Measurements from ENCODE around the gene KEAP1. TPM values are rescaled to one million over a fixed set of nuclear protein-coding genes. Genes with fewer than 3 reads are reported as not detected.

KEAP1 gene
- total and polyA plus RNA-seq, 9 of the 15 experiments (the other 6 are each of a cell fraction or from before 2014, with no cell fraction given), result 2.1 to 95.6 (median 64.3) TPM

DNA sequence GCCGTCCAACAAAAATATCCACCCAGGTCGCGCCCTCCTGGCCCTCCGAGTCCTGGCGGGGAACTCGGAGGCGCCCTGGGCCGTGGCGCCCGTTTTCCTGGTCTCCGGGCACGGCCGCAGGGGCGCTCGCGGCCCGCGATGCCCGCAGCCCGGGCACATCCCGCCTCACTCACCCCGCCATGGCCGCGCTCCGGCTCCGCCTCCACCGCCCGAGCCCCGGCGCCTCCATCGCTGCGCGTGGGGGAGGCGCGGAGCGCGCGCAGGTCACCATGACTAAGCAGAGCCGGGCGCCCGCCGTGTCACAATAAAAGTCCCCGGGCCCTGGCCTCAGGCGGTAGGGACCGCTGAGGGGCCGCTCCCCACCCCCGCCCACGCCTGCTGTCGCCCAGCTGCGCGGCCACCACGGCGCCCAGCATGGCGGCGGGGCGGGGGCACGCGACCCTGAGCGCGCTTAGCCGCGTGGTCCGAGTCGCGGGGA, 593 bp downstream of the KEAP1 start (continued):
- TF ChIP-seq, protein P1, sequence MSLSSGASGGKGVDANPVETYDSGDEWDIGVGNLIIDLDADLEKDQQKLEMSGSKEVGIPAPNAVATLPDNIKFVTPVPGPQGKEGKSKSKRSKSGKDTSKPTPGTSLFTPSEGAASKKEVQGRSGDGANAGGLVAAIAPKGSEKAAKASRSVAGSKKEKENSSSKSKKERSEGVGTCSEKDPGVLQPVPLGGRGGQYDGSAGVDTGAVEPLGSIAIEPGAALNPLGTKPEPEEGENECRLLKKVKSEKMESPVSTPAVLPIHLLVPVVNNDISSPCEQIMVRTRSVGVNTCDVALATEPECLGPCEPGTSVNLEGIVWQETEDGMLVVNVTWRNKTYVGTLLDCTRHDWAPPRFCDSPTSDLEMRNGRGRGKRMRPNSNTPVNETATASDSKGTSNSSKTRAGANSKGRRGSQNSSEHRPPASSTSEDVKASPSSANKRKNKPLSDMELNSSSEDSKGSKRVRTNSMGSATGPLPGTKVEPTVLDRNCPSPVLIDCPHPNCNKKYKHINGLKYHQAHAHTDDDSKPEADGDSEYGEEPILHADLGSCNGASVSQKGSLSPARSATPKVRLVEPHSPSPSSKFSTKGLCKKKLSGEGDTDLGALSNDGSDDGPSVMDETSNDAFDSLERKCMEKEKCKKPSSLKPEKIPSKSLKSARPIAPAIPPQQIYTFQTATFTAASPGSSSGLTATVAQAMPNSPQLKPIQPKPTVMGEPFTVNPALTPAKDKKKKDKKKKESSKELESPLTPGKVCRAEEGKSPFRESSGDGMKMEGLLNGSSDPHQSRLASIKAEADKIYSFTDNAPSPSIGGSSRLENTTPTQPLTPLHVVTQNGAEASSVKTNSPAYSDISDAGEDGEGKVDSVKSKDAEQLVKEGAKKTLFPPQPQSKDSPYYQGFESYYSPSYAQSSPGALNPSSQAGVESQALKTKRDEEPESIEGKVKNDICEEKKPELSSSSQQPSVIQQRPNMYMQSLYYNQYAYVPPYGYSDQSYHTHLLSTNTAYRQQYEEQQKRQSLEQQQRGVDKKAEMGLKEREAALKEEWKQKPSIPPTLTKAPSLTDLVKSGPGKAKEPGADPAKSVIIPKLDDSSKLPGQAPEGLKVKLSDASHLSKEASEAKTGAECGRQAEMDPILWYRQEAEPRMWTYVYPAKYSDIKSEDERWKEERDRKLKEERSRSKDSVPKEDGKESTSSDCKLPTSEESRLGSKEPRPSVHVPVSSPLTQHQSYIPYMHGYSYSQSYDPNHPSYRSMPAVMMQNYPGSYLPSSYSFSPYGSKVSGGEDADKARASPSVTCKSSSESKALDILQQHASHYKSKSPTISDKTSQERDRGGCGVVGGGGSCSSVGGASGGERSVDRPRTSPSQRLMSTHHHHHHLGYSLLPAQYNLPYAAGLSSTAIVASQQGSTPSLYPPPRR (CRISPR knock-in tag; IDR thresholded peaks at IDR 0.05; ENCODE audit: borderline replicate concordance), result peak; percentile 59; the same call in 1 of the 2 replicates
- TF ChIP-seq KAT7 (CRISPR knock-in tag; IDR thresholded peaks at IDR 0.05; ENCODE audit: borderline replicate concordance) (peak; percentile 48; the same call in 1 of the 2 replicates), ZNF354B (CRISPR knock-in tag; IDR thresholded peaks at IDR 0.05) (no peak), DNMT1 (IDR thresholded peaks at IDR 0.05) (no peak), ZNF76 (CRISPR knock-in tag; IDR thresholded peaks at IDR 0.05; ENCODE audit: borderline replicate concordance) (no peak), ARID2 (IDR thresholded peaks at IDR 0.05) (no peak), LEF1 (IDR thresholded peaks at IDR 0.05) (no peak), ATF1 (CRISPR knock-in tag; IDR thresholded peaks at IDR 0.05) (no peak), ATF1 (tag; IDR thresholded peaks at IDR 0.05) (peak; percentile 89), MYNN (IDR thresholded peaks at IDR 0.05) (peak; percentile 99), MYNN (CRISPR knock-in tag; IDR thresholded peaks at IDR 0.05) (peak; percentile 100), ZNF124 (CRISPR knock-in tag; IDR thresholded peaks at IDR 0.05) (peak; percentile 20; the same call in 1 of the 2 replicates), RBFOX2 (IDR thresholded peaks at IDR 0.05; ENCODE audit: low read depth, low read length) (peak; percentile 93), NRF1 (conservative IDR thresholded peaks at IDR 0.05 in 1 of 2, IDR thresholded peaks at IDR 0.05 in 1 of 2) (peak; percentile 89 to 90), ZNF436 (CRISPR knock-in tag; IDR thresholded peaks at IDR 0.05) (no peak), MAFK (IDR thresholded peaks at IDR 0.05; ENCODE audit: low read length) (peak; percentile 85), ATF7 (IDR thresholded peaks at IDR 0.05) (peak; percentile 86), SMARCB1 (IDR thresholded peaks at IDR 0.05; ENCODE audit: insufficient read length, low read depth) (no peak), TARDBP (IDR thresholded peaks at IDR 0.05) (peak; percentile 65; the same call in 1 of the 2 replicates)
- TF ChIP-seq, protein P2, sequence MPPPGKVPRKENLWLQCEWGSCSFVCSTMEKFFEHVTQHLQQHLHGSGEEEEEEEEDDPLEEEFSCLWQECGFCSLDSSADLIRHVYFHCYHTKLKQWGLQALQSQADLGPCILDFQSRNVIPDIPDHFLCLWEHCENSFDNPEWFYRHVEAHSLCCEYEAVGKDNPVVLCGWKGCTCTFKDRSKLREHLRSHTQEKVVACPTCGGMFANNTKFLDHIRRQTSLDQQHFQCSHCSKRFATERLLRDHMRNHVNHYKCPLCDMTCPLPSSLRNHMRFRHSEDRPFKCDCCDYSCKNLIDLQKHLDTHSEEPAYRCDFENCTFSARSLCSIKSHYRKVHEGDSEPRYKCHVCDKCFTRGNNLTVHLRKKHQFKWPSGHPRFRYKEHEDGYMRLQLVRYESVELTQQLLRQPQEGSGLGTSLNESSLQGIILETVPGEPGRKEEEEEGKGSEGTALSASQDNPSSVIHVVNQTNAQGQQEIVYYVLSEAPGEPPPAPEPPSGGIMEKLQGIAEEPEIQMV (tag; conservative IDR thresholded peaks at IDR 0.05; ENCODE audit: low read depth), result no peak
- TF ChIP-seq, protein P3, sequence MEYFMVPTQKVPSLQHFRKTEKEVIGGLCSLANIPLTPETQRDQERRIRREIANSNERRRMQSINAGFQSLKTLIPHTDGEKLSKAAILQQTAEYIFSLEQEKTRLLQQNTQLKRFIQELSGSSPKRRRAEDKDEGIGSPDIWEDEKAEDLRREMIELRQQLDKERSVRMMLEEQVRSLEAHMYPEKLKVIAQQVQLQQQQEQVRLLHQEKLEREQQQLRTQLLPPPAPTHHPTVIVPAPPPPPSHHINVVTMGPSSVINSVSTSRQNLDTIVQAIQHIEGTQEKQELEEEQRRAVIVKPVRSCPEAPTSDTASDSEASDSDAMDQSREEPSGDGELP (CRISPR knock-in tag; IDR thresholded peaks at IDR 0.05; ENCODE audit: borderline replicate concordance), result peak; percentile 91
- TF ChIP-seq, protein P4, sequence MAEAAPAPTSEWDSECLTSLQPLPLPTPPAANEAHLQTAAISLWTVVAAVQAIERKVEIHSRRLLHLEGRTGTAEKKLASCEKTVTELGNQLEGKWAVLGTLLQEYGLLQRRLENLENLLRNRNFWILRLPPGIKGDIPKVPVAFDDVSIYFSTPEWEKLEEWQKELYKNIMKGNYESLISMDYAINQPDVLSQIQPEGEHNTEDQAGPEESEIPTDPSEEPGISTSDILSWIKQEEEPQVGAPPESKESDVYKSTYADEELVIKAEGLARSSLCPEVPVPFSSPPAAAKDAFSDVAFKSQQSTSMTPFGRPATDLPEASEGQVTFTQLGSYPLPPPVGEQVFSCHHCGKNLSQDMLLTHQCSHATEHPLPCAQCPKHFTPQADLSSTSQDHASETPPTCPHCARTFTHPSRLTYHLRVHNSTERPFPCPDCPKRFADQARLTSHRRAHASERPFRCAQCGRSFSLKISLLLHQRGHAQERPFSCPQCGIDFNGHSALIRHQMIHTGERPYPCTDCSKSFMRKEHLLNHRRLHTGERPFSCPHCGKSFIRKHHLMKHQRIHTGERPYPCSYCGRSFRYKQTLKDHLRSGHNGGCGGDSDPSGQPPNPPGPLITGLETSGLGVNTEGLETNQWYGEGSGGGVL (CRISPR knock-in tag; IDR thresholded peaks at IDR 0.05), result no peak

Data from K562 (cell line).